Activated CD8-positive, alpha-beta T cell treated with anti-CD3 and anti-CD28 coated beads, Interleukin-2, amount 10 ng/mL, durations not matched to agents 7 days and 5 days (primary cell): ENCODE measurements around the gene WASF2. TPM values are rescaled to one million over a fixed set of nuclear protein-coding genes. Genes with fewer than 3 reads are reported as not detected.
"Not testable (repeated sequence)": the region's sequence is repeated elsewhere in the genome, so short reads cannot be mapped to it uniquely, and the experiment has no call there.

ENCODE experiments used
- ATAC-seq: fragments of 150-1000 bp; cut with Tn5 transposase; one replicate; pipeline ENCODE4 v1.10.0; 2021; ENCODE audit warnings: moderate library complexity
- CTCF ChIA-PET: fragments of 350-600 bp; sonication (Branson Sonifier 250); formaldehyde crosslinking; loops from one replicate; lab custom pipeline; 2021; ENCODE audit warnings: antibody characterized with exemption; lab: Charles Lee
- POLR2A ChIA-PET: fragments of 350-600 bp; sonication (Branson Sonifier 250); formaldehyde crosslinking; loops from one replicate; lab custom pipeline; 2021; ENCODE audit warnings: antibody characterized with exemption; lab: Charles Lee
- DNase-seq: peaks from one replicate; pipeline ENCODE4 v3.0.0-alpha.2; 2020
- H3K27ac Mint-ChIP-seq: one replicate; pipeline ENCODE4 v1.8.0; 2021; ENCODE audit warnings: mild to moderate bottlenecking, mixed read lengths
- H3K27me3 Mint-ChIP-seq: one replicate; pipeline ENCODE4 v1.8.0; 2021; ENCODE audit warnings: low read depth, mixed read lengths
- H3K36me3 Mint-ChIP-seq: one replicate; pipeline ENCODE4 v1.8.0; 2021; ENCODE audit warnings: low read depth, mixed read lengths
- H3K4me1 Mint-ChIP-seq: one replicate; pipeline ENCODE4 v1.8.0; 2021; ENCODE audit warnings: low read depth, mixed read lengths
- H3K4me3 Mint-ChIP-seq: one replicate; pipeline ENCODE4 v1.8.0; 2021; ENCODE audit warnings: mild to moderate bottlenecking, mixed read lengths
- H3K9me3 Mint-ChIP-seq: one replicate; pipeline ENCODE4 v1.8.0; 2022; ENCODE audit warnings: mixed read lengths; ENCODE audit not compliant: insufficient read depth
- total RNA-seq, 2 experiments: library from RNA; stranded (reverse); gene quantifications; one replicate each; pipeline ENCODE4 v1.2.3, GENCODE V29; 2021

The WASF2 gene
- total RNA-seq, 2 experiments from 2014 or later: 120 to 127 TPM

- ChIA-PET CTCF (interaction anchor here (1.0 to 7.4 kb wide), 8 partner anchors 37 to 269 kb away, joined by 3 to 266 read pairs (median 22); partner anchors contain the start of gene AHDC1), POLR2A (no interaction called here)
- ATAC-seq (no peak), DNase-seq (no peak)
- Mint-ChIP-seq H3K9me3 (no peaks in the 10 kb centered on the region), H3K27ac (no peak overlapping the region), H3K36me3 (no peaks in the 10 kb centered on the region), H3K4me1 (peaks cover 23% of the 10 kb centered on the region), H3K27me3 (peaks cover 10% of the 10 kb centered on the region), H3K4me3 (peak overlapping the region; percentile 74)
Observed at GRCh38 chr1:27393641-27394281, 96.2 kb downstream of the WASF2 start.

- ChIA-PET CTCF (interaction anchor here (0.6 to 7.4 kb wide), 4 partner anchors 70 to 270 kb away, joined by 3 to 266 read pairs (median 3); partner anchors contain the start of gene AHDC1), POLR2A (no interaction called here)
- ATAC-seq (no peak), DNase-seq (no peak)
- H3K27ac Mint-ChIP-seq: peak overlapping the region; percentile 72
- H3K4me3 Mint-ChIP-seq: peak overlapping the region; percentile 74
- H3K27me3 Mint-ChIP-seq: peaks cover 12% of the 10 kb centered on the region
- no peaks in the 10 kb centered on the region for H3K36me3 Mint-ChIP-seq
- no peaks in the 10 kb centered on the region for H3K9me3 Mint-ChIP-seq
- peaks cover 25% of the 10 kb centered on the region for H3K4me1 Mint-ChIP-seq
Observed at GRCh38 chr1:27392778-27393635, 97.0 kb downstream of the WASF2 start.

GRCh38 chr1:27392096-27392777 lies 97.7 kb downstream of the WASF2 start, which contains the start of gene GPR3:
Gene GPR3, plus strand, starts transcription at chr1:27392622. Its CDS starts 1,177 bp downstream, at chr1:27393799.
- Mint-ChIP-seq H3K4me1 (peaks cover 25% of the 10 kb centered on the region), H3K27ac (peak within 1 kb of the TSS; percentile 82), H3K36me3 (no peaks in the 10 kb centered on the region), H3K27me3 (peaks cover 12% of the 10 kb centered on the region), H3K4me3 (peak within 1 kb of the TSS; percentile 74), H3K9me3 (no peaks in the 10 kb centered on the region)
- POLR2A ChIA-PET: interaction anchor here (1.1 kb wide), 1 partner anchor 25 kb away, joined by 3 read pairs; the partner anchor contains the start of gene MAP3K6
- CTCF ChIA-PET: interaction anchor here (0.9 to 3.2 kb wide), 12 partner anchors 9 to 347 kb away, joined by 3 to 62 read pairs (median 5); partner anchors contain the start of genes CD164L2 and WASF2
- peak; percentile 95 for DNase-seq
- ATAC-seq: peak; percentile 94

- POLR2A ChIA-PET: interaction anchor here (1.1 kb wide), 1 partner anchor 25 kb away, joined by 3 read pairs; the partner anchor contains the start of gene MAP3K6
Observed at GRCh38 chr1:27391511-27392095, 98.4 kb downstream of the WASF2 start.

GRCh38 chr1:27388337-27389005 lies 101.5 kb downstream of the WASF2 start:
- no peaks in the 10 kb centered on the region for H3K36me3 Mint-ChIP-seq
- ChIA-PET POLR2A (no interaction called here), CTCF (interaction anchor here (0.7 to 6.7 kb wide), 18 partner anchors 9 to 344 kb away, joined by 3 to 60 read pairs (median 4); partner anchors contain the start of genes AHDC1 and MAP3K6)
- no peak overlapping the region for H3K27ac Mint-ChIP-seq
- H3K27me3 Mint-ChIP-seq: peaks cover 17% of the 10 kb centered on the region
- H3K9me3 Mint-ChIP-seq: no peaks in the 10 kb centered on the region
- DNase-seq: peak; percentile 85
- no peak for ATAC-seq
- H3K4me1 Mint-ChIP-seq: peaks cover 20% of the 10 kb centered on the region
- H3K4me3 Mint-ChIP-seq: no peak overlapping the region

More at GRCh38 chr1:27391511-27392095, 98.4 kb downstream of the WASF2 start:
- Mint-ChIP-seq H3K4me1 (peaks cover 25% of the 10 kb centered on the region), H3K27me3 (peaks cover 17% of the 10 kb centered on the region), H3K36me3 (no peaks in the 10 kb centered on the region), H3K4me3 (peak overlapping the region; percentile 74), H3K27ac (peak overlapping the region; percentile 82), H3K9me3 (no peaks in the 10 kb centered on the region)
- no peak for ATAC-seq
- DNase-seq: peak; percentile 40
- CTCF ChIA-PET: interaction anchor here (0.8 to 3.2 kb wide), 17 partner anchors 9 to 347 kb away, joined by 3 to 62 read pairs (median 5); partner anchors contain the start of genes AHDC1, CD164L2, MAP3K6 and WASF2

GRCh38 chr1:27384797-27385196 lies 105.2 kb downstream of the WASF2 start:
- POLR2A ChIA-PET, H3K9me3 Mint-ChIP-seq, H3K4me3 Mint-ChIP-seq, H3K27ac Mint-ChIP-seq, ATAC-seq, H3K36me3 Mint-ChIP-seq, H3K4me1 Mint-ChIP-seq, DNase-seq: not testable (repeated sequence)
- H3K27me3 Mint-ChIP-seq: peaks cover 16% of the 10 kb centered on the region
- CTCF ChIA-PET: interaction anchor here (0.7 to 6.7 kb wide), 4 partner anchors 22 to 221 kb away, joined by 3 to 60 read pairs (median 11); partner anchors contain the start of gene AHDC1

GRCh38 chr1:27383661-27384060 lies 106.3 kb downstream of the WASF2 start:
- DNase-seq: no peak
- Mint-ChIP-seq H3K4me1 (peaks cover 1% of the 10 kb centered on the region), H3K36me3 (no peaks in the 10 kb centered on the region), H3K27ac (no peak overlapping the region), H3K9me3 (no peaks in the 10 kb centered on the region), H3K27me3 (peaks cover 13% of the 10 kb centered on the region), H3K4me3 (no peak overlapping the region)
- POLR2A ChIA-PET: no interaction called here
- CTCF ChIA-PET: interaction anchor here (2.6 to 6.7 kb wide), 2 partner anchors 26 to 87 kb away, joined by 12 to 60 read pairs; no protein-coding TSS in a partner anchor
- no peak for ATAC-seq

- Mint-ChIP-seq H3K9me3 (no peaks in the 10 kb centered on the region), H3K27ac (no peak within 1 kb of the TSS), H3K4me3 (no peak within 1 kb of the TSS), H3K4me1 (no peaks in the 10 kb centered on the region), H3K27me3 (peaks cover 12% of the 10 kb centered on the region), H3K36me3 (no peaks in the 10 kb centered on the region)
- POLR2A ChIA-PET: no interaction called here
- peak; percentile 65 for DNase-seq
- CTCF ChIA-PET: interaction anchor here (0.8 to 6.7 kb wide), 5 partner anchors 8 to 87 kb away, joined by 4 to 60 read pairs (median 7); no protein-coding TSS in a partner anchor
- peak; percentile 67 for ATAC-seq
Observed at GRCh38 chr1:27383039-27383605, 106.8 kb downstream of the WASF2 start, which contains the start of gene CD164L2. Gene CD164L2, minus strand, starts transcription at chr1:27383333. Its CDS starts 94 bp downstream, at chr1:27383239.

- ChIA-PET CTCF (interaction anchor here (0.7 to 6.7 kb wide), 10 partner anchors 9 to 186 kb away, joined by 3 to 60 read pairs (median 4); partner anchors contain the start of gene MAP3K6), POLR2A (interaction anchor here (0.7 to 1.0 kb wide), 2 partner anchors 12 to 56 kb away, joined by 3 read pairs; no protein-coding TSS in a partner anchor)
- Mint-ChIP-seq H3K27ac (no peak overlapping the region), H3K4me1 (no peaks in the 10 kb centered on the region), H3K9me3 (no peaks in the 10 kb centered on the region), H3K36me3 (no peaks in the 10 kb centered on the region), H3K27me3 (peaks cover 12% of the 10 kb centered on the region), H3K4me3 (no peak overlapping the region)
- DNase-seq (no peak), ATAC-seq (no peak)
Observed at GRCh38 chr1:27381969-27382762, 107.8 kb downstream of the WASF2 start.
